K562 (cell line): Measurements from ENCODE around the gene TRIM3. TPM values are rescaled to one million over a fixed set of nuclear protein-coding genes. Genes with fewer than 3 reads are reported as not detected.

Experiments
- ATAC-seq: fragments of 200-7000 bp; cut with Tn5 transposase; 3 replicates; pipeline ENCODE4 v1.9.1; 2020; ENCODE audit warnings: moderate library complexity
- BruUV-seq: library from RNA; stranded (reverse); fragments of 400-500 nt; replicated peaks from 2 replicates; lab custom pipeline; 2021; lab: Mats Ljungman, UMichigan
- CTCF ChIA-PET: fragments of 300-600 bp; formaldehyde crosslinking; extraction: SDS; loops from one replicate; lab custom pipeline; 2021; ENCODE audit warnings: low intra/inter-chr PET ratio; lab: Yijun Ruan, JAX
- POLR2A ChIA-PET: fragments of 300-600, 350-650 bp; sonication (Branson Sonifier 250); formaldehyde crosslinking; extraction: SDS; loops from one replicate; lab custom pipeline; 2021; ENCODE audit warnings: antibody characterized with exemption, inconsistent platforms; lab: Yijun Ruan, JAX
- DNase-seq, 4 experiments: peaks; one replicate each; pipeline versions ENCODE4 v3.0.0 to v3.0.0-alpha.2; 2011 to 2018; ENCODE audit warnings: low spot score in 3 of 4, mixed read lengths in 3 of 4; ENCODE audit errors: extremely low read depth in 1 of 4
- FAIRE-seq: peaks from 2 replicates; lab custom pipeline; 2011; peaks lifted over from hg19 to GRCh38; lab: Jason Lieb, UNC
- H2AFZ ChIP-seq: 2 replicates; pipeline ENCODE4 v1.6.0; 2011; ENCODE audit warnings: low read depth, low read length, control low read depth, inconsistent platforms
- H3K27ac ChIP-seq: fragments of 200-600 bp; 3 replicates; pipeline ENCODE4 v1.8.0; 2011; ENCODE audit warnings: low read depth, mild to moderate bottlenecking, control low read depth, inconsistent platforms, low read length, moderate library complexity, mixed read lengths; ENCODE audit errors: extremely low read depth
- H3K27me3 ChIP-seq, 2 experiments: fragments of 300-600 bp in 1 of 2; 2 replicates in 1 of 2; 3 replicates in 1 of 2; pipeline versions ENCODE4 v1.6.0 to v1.8.0; 2011; ENCODE audit warnings: inconsistent platforms in 2 of 2, low read length in 2 of 2, mild to moderate bottlenecking in 1 of 2, mixed read lengths in 1 of 2, moderate library complexity in 1 of 2; ENCODE audit not compliant: control insufficient read depth in 2 of 2, insufficient read depth in 2 of 2
- H3K36me3 ChIP-seq: fragments of 300-600 bp; 3 replicates; pipeline ENCODE4 v1.8.0; 2011; ENCODE audit warnings: mild to moderate bottlenecking, low read length, inconsistent platforms; ENCODE audit not compliant: control insufficient read depth, insufficient read depth
- H3K4me1 ChIP-seq, 2 experiments: fragments of 200-600 bp in 1 of 2; replicated peaks in 1 of 2; 2 replicates in 1 of 2; 3 replicates in 1 of 2; pipeline versions ENCODE4 v1.5.1 to v1.8.0; 2011; ENCODE audit warnings: inconsistent platforms in 2 of 2, low read length in 2 of 2, mild to moderate bottlenecking in 1 of 2, mixed read lengths in 1 of 2, moderate library complexity in 1 of 2; ENCODE audit not compliant: control insufficient read depth in 2 of 2, insufficient read depth in 2 of 2
- H3K4me2 ChIP-seq: 2 replicates; pipeline ENCODE4 v1.6.1; 2011; ENCODE audit warnings: low read length, control low read depth, inconsistent platforms, mixed read lengths; ENCODE audit not compliant: insufficient read depth
- H3K4me3 ChIP-seq: fragments of 200-600 bp; sonication (generic), shearing (Covaris generic); 2 replicates; pipeline ENCODE4 v1.5.1; 2016; ENCODE audit warnings: control low read depth, inconsistent platforms
- H3K79me2 ChIP-seq: fragments of 200-600 bp; 3 replicates; pipeline ENCODE4 v1.8.0; 2011; ENCODE audit warnings: low read length, inconsistent platforms; ENCODE audit not compliant: control insufficient read depth, insufficient read depth
- H3K9ac ChIP-seq, 2 experiments: 2 replicates each; pipeline versions ENCODE4 v1.6.0 to v1.6.1; 2011; ENCODE audit warnings: low read depth in 2 of 2, low read length in 2 of 2, control low read depth in 1 of 2, inconsistent platforms in 1 of 2, mild to moderate bottlenecking in 1 of 2, mixed read lengths in 1 of 2; ENCODE audit not compliant: insufficient read depth in 1 of 2
- H3K9me1 ChIP-seq: one replicate; pipeline ENCODE4 v1.6.0; 2011; ENCODE audit warnings: inconsistent platforms, mild to moderate bottlenecking, low read length, moderate library complexity; ENCODE audit not compliant: control insufficient read depth, insufficient read depth
- H3K9me3 ChIP-seq: replicated peaks from 2 replicates; pipeline ENCODE4 v1.5.1; 2011; ENCODE audit warnings: low read depth, low read length, inconsistent platforms; ENCODE audit not compliant: control insufficient read depth, insufficient read depth
- H4K20me1 ChIP-seq: replicated peaks from 2 replicates; pipeline ENCODE4 v1.6.1; 2011; ENCODE audit warnings: low read length, inconsistent platforms, mixed read lengths; ENCODE audit not compliant: control insufficient read depth, insufficient read depth
- HMGN3 ChIP-seq: IDR thresholded peaks from 2 replicates; pipeline ENCODE4 v1.6.1; 2011; ENCODE audit warnings: borderline replicate concordance, low read depth, mild to moderate bottlenecking, mixed read lengths, low read length; ENCODE audit not compliant: insufficient read length; ENCODE audit errors: extremely low read depth
- LEF1 ChIP-seq: fragments of 450-650 bp; IDR thresholded peaks from 2 replicates; pipeline ENCODE4 v1.6.1; 2016; ENCODE audit warnings: mild to moderate bottlenecking
- MGA ChIP-seq: fragments of 450-650 bp; IDR thresholded peaks from 2 replicates; pipeline ENCODE4 v1.6.1; 2016; ENCODE audit warnings: mild to moderate bottlenecking, moderate library complexity
- PPARD ChIP-seq: fragments of 250-450 bp; sonication (Bioruptor Pico); IDR thresholded peaks from 2 replicates; pipeline ENCODE4 v1.8.0; 2022; ENCODE audit warnings: inconsistent platforms, mild to moderate bottlenecking, moderate library complexity
- RBM25 ChIP-seq: fragments of 200-400 bp; formaldehyde crosslinking; IDR thresholded peaks from 2 replicates; pipeline ENCODE4 v1.6.1; 2018; ENCODE audit warnings: low read length, low read depth, moderate library complexity; ENCODE audit not compliant: severe bottlenecking
- THRAP3 ChIP-seq: fragments of 450-650 bp; IDR thresholded peaks from 2 replicates; pipeline ENCODE4 v1.6.1; 2016; ENCODE audit warnings: mild to moderate bottlenecking, inconsistent platforms, borderline replicate concordance
- XRCC4 ChIP-seq: IDR thresholded peaks from one replicate; pipeline ENCODE4 v1.6.1; 2011; ENCODE audit not compliant: insufficient read depth, insufficient read length; ENCODE audit errors: extremely low read depth
- ZNF24 ChIP-seq: fragments of 450-650 bp; IDR thresholded peaks from 2 replicates; pipeline ENCODE4 v1.6.1; 2016
- ZNF408 ChIP-seq: fragments of 250-450 bp; sonication (Bioruptor Pico); IDR thresholded peaks from 2 replicates; pipeline ENCODE4 v1.4.0; 2020; ENCODE audit warnings: low read depth, mild to moderate bottlenecking, moderate library complexity
- ZNF707 ChIP-seq: fragments of 250-450 bp; sonication (Bioruptor Pico); conservative IDR thresholded peaks from 2 replicates; pipeline ENCODE4 v1.8.0; 2022; ENCODE audit warnings: inconsistent platforms, mild to moderate bottlenecking, moderate library complexity
- ZNF75A ChIP-seq: fragments of 450-650 bp; formaldehyde crosslinking; IDR thresholded peaks from 2 replicates; pipeline ENCODE4 v1.4.0; 2020; ENCODE audit warnings: mild to moderate bottlenecking
- WGBS: fragments of 100-300 bp; shearing (Covaris generic); methylation state at CpG from one replicate; pipeline ENCODE4 v1.1.6; 2016; ENCODE audit warnings: low coverage, mixed read lengths; ENCODE audit not compliant: insufficient coverage; ENCODE audit errors: missing lambda C conversion rate; 5-methylcytosine and 5-hydroxymethylcytosine counted together
- in situ Hi-C: fragments of 300-500 bp; cut with MboI; formaldehyde crosslinking; loops from 4 replicates; pipeline ENCODE4 v1.15.0; 2018; ENCODE audit warnings: inconsistent platforms, mixed read lengths
- intact Hi-C: fragments of 100-400 bp; cut with micrococcal nuclease; formaldehyde crosslinking; loops from 2 replicates; pipeline ENCODE4 v1.14.2; 2022
- polyA plus RNA-seq, 8 experiments: library from polyadenylated mRNA; depleted of rRNA in 4 of 8; stranded (reverse) in 5 of 8; unstranded in 3 of 8; fragments of >200 nt; fragmentation: Nextera tagmentation in 2 of 8; fragmentation: Illumina TruSeq in 1 of 8; extraction: Ambion mirVana in 2 of 8; extraction: Trizol in 1 of 8; gene quantifications; 2 replicates each; pipeline versions ENCODE4 v1.2.1 to v1.2.3, GENCODE V29; 2011 to 2014; ENCODE audit warnings: inconsistent platforms in 1 of 8, missing spikeins in 1 of 8
- total RNA-seq, 7 experiments: library from RNA; depleted of rRNA in 6 of 7; stranded (reverse); fragments of >200 nt in 6 of 7; fragmentation: Illumina TruSeq in 2 of 7; extraction: Trizol in 2 of 7; gene quantifications; 2 replicates each; pipeline versions ENCODE4 v1.2.1 to v1.2.3, GENCODE V29; 2011 to 2021; ENCODE audit warnings: low replicate concordance in 1 of 7

Gene TRIM3
- total and polyA plus RNA-seq, 9 of the 15 experiments (the other 6 are each of a cell fraction or from before 2014, with no cell fraction given) = 0.45 to 9.2 (median 4.7) TPM

GRCh38 chr11:6497069-6497839, 23.5 kb upstream of the TRIM3 start, which contains the start of gene DNHD1:
Gene DNHD1 (plus strand): TSS chr11:6497280. CDS start chr11:6498216, 936 bp downstream.
- POLR2A ChIA-PET = interaction anchor here (0.6 to 5.1 kb wide), 5 partner anchors 9 to 44 kb away, joined by 3 to 33 read pairs (median 5); no protein-coding TSS in a partner anchor
- TF ChIP-seq THRAP3 (no peak), RBM25 (no peak), ZNF408 (CRISPR knock-in tag) (no peak), ZNF24 (no peak), LEF1 (no peak), HMGN3 (no peak), ZNF75A (CRISPR knock-in tag) (no peak), PPARD (CRISPR knock-in tag) (no peak), MGA (no peak), XRCC4 (no peak), ZNF707 (CRISPR knock-in tag) (no peak)

More at GRCh38 chr11:6497069-6497839, 23.5 kb upstream of the TRIM3 start, which contains the start of gene DNHD1:
- H4K20me1 ChIP-seq = peaks cover 4% of the 10 kb centered on the region; the same call in 1 of the 2 replicates
- intact Hi-C loops (no loop called here), in situ Hi-C loops (no loop called here)
- H3K9ac ChIP-seq = peak within 1 kb of the TSS in 1 of 2 experiments; percentile 55; a peak in 2 of 4 replicates
- peak in 2 of 4 experiments; percentile 31 to 39 for DNase-seq
- no peaks in the 10 kb centered on the region for H3K27me3 ChIP-seq
- H3K9me3 ChIP-seq = no peaks in the 10 kb centered on the region
- no peak within 1 kb of the TSS for H2AFZ ChIP-seq
- no peaks in the 10 kb centered on the region for H3K4me1 ChIP-seq
- H3K79me2 ChIP-seq = no peaks in the 10 kb centered on the region
- H3K4me2 ChIP-seq = no peak within 1 kb of the TSS
- BruUV-seq = no TSS peak
- H3K9me1 ChIP-seq = no peaks in the 10 kb centered on the region
- CTCF ChIA-PET = no interaction called here
- H3K36me3 ChIP-seq = peaks cover 39% of the 10 kb centered on the region
- ATAC-seq = no peak
- FAIRE-seq = no peak
- WGBS = 79% methylated on average over 22 of the region's 33 CpGs
- no peak within 1 kb of the TSS for H3K4me3 ChIP-seq
- H3K27ac ChIP-seq = no peak within 1 kb of the TSS
